Liver (tissue), 9 donors: ENCODE results near the gene BCKDHB. TPM values are rescaled to one million over a fixed set of nuclear protein-coding genes. Genes with fewer than 3 reads are reported as not detected.

Experiments used
- DNase-seq: peaks from one replicate; pipeline ENCODE4 v3.0.0-alpha.2; 2017; ENCODE audit warnings: low spot score
- H3K27ac ChIP-seq, 2 donors: one replicate each; pipeline ENCODE4 v1.7.0; 2013; ENCODE audit warnings: inconsistent platforms in 2 of 2, low read length in 2 of 2, control low read depth in 1 of 2, low read depth in 1 of 2, mild to moderate bottlenecking in 1 of 2
- H3K27me3 ChIP-seq, 4 donors: one replicate each; pipeline versions ENCODE4 v1.6.1 to v1.7.0; 2013; ENCODE audit warnings: low read length in 3 of 4, inconsistent platforms in 1 of 4, mild to moderate bottlenecking in 1 of 4, moderate library complexity in 1 of 4; ENCODE audit not compliant: control insufficient read depth in 4 of 4, insufficient read depth in 4 of 4
- H3K36me3 ChIP-seq, 4 donors: one replicate each; pipeline versions ENCODE4 v1.6.1 to v1.7.0; 2013; ENCODE audit warnings: low read length in 3 of 4, mild to moderate bottlenecking in 3 of 4, low read depth in 1 of 4, moderate library complexity in 1 of 4; ENCODE audit not compliant: control insufficient read depth in 4 of 4, insufficient read depth in 3 of 4
- H3K4me1 ChIP-seq, 4 donors: one replicate each; pipeline versions ENCODE4 v1.6.1 to v1.7.0; 2013; ENCODE audit warnings: low read length in 3 of 4, mild to moderate bottlenecking in 3 of 4, moderate library complexity in 1 of 4; ENCODE audit not compliant: control insufficient read depth in 4 of 4, insufficient read depth in 4 of 4
- H3K4me3 ChIP-seq, 3 donors: one replicate each; pipeline versions ENCODE4 v1.6.1 to v1.7.0; 2013; ENCODE audit warnings: low read length in 3 of 3, control low read depth in 1 of 3, low read depth in 1 of 3, mild to moderate bottlenecking in 1 of 3
- H3K9ac ChIP-seq, 2 donors: one replicate each; pipeline ENCODE4 v1.7.0; 2013; ENCODE audit warnings: low read length in 2 of 2, mild to moderate bottlenecking in 2 of 2, moderate library complexity in 2 of 2, control low read depth in 1 of 2, low read depth in 1 of 2
- H3K9me3 ChIP-seq, 4 donors: one replicate each; pipeline versions ENCODE4 v1.6.1 to v1.7.0; 2013; ENCODE audit warnings: low read length in 3 of 4; ENCODE audit not compliant: control insufficient read depth in 4 of 4
- ATF3 ChIP-seq: IDR thresholded peaks from 2 replicates; pipeline ENCODE4 v1.6.1; 2016; ENCODE audit warnings: antibody characterized with exemption
- EGR1 ChIP-seq, 2 donors: IDR thresholded peaks; 2 replicates each; pipeline ENCODE4 v1.6.1; 2016 to 2018; ENCODE audit warnings: antibody characterized with exemption in 2 of 2, low read depth in 2 of 2
- FOXA2 ChIP-seq: IDR thresholded peaks from 2 replicates; pipeline ENCODE4 v1.6.1; 2016; ENCODE audit warnings: antibody characterized with exemption
- GABPA ChIP-seq, 2 donors: IDR thresholded peaks in 1 of 2; conservative IDR thresholded peaks in 1 of 2; 2 replicates each; pipeline ENCODE4 v1.6.1; 2016; ENCODE audit warnings: antibody characterized with exemption in 2 of 2, mild to moderate bottlenecking in 1 of 2, moderate library complexity in 1 of 2
- HNF4A ChIP-seq, 2 donors: conservative IDR thresholded peaks; 2 replicates each; pipeline ENCODE4 v1.6.1; 2016; ENCODE audit warnings: antibody characterized with exemption in 2 of 2, mild to moderate bottlenecking in 2 of 2
- HNF4G ChIP-seq: IDR thresholded peaks from 2 replicates; pipeline ENCODE4 v1.6.1; 2016; ENCODE audit warnings: antibody characterized with exemption
- MAX ChIP-seq: IDR thresholded peaks from 2 replicates; pipeline ENCODE4 v1.6.1; 2016; ENCODE audit warnings: antibody characterized with exemption
- NR2F2 ChIP-seq: IDR thresholded peaks from 2 replicates; pipeline ENCODE4 v1.6.1; 2016; ENCODE audit warnings: antibody characterized with exemption
- RAD21 ChIP-seq, 2 donors: IDR thresholded peaks; 2 replicates each; pipeline ENCODE4 v1.6.1; 2016; ENCODE audit warnings: antibody characterized with exemption in 2 of 2, mild to moderate bottlenecking in 2 of 2
- REST ChIP-seq: IDR thresholded peaks from 2 replicates; pipeline ENCODE4 v1.6.1; 2016; ENCODE audit warnings: antibody characterized with exemption, mild to moderate bottlenecking
- RXRA ChIP-seq, 2 donors: IDR thresholded peaks; 2 replicates each; pipeline ENCODE4 v1.6.1; 2017 to 2018; ENCODE audit warnings: antibody characterized with exemption in 2 of 2, mild to moderate bottlenecking in 1 of 2
- SP1 ChIP-seq: IDR thresholded peaks from 2 replicates; pipeline ENCODE4 v1.6.1; 2018; ENCODE audit warnings: antibody characterized with exemption, mild to moderate bottlenecking
- YY1 ChIP-seq: IDR thresholded peaks from 2 replicates; pipeline ENCODE4 v1.6.1; 2016; ENCODE audit warnings: antibody characterized with exemption, mild to moderate bottlenecking
- WGBS: extraction: QIAGEN DNeasy Blood & Tissue Kit; methylation state at CpG from one replicate; pipeline ENCODE4 v1.1.7; 2013; 5-methylcytosine and 5-hydroxymethylcytosine counted together
- polyA plus RNA-seq, 2 donors: library from polyadenylated mRNA; stranded (reverse) in 1 of 2; unstranded in 1 of 2; fragments of 200-250 nt in 1 of 2; fragments of >200 nt in 1 of 2; fragmentation: Nextera tagmentation in 1 of 2; extraction: Ambion mirVana in 1 of 2; gene quantifications; one replicate each; pipeline versions ENCODE4 v1.2.1 to v1.2.3, GENCODE V29; 2013 to 2015
- total RNA-seq, 2 donors: library from RNA; depleted of rRNA; stranded (reverse); fragments of >200 nt; gene quantifications; one replicate each; pipeline ENCODE4 v1.2.3, GENCODE V29; 2014
- donor health status: healthy.
- donor health status: healthy.
- donor health status: healthy.
- donor health status: healthy.
- donor health status: healthy.

The BCKDHB gene
- total and polyA plus RNA-seq, 4 donors: 13.0 to 74.8 (median 31.6) TPM

- peaks cover 3 to 7% (median 4%) of the 10 kb centered on the region in 4 donors for H3K36me3 ChIP-seq
- no peaks in the 10 kb centered on the region for H3K9me3 ChIP-seq
- H3K4me3 ChIP-seq: no peak overlapping the region
- H3K4me1 ChIP-seq: no peaks in the 10 kb centered on the region
- H3K9ac ChIP-seq: no peak overlapping the region
- no peaks in the 10 kb centered on the region for H3K27me3 ChIP-seq
- TF ChIP-seq YY1 (no peak), FOXA2 (no peak), HNF4A (conservative IDR thresholded peaks at IDR 0.05) (no peak), ATF3 (no peak)
- DNase-seq: no peak
- H3K27ac ChIP-seq: no peak overlapping the region
Measured at GRCh38 chr6:80206758-80207157, 100.3 kb downstream of the BCKDHB start.

GRCh38 chr6:80209430-80209829, 103.0 kb downstream of the BCKDHB start:
- H3K27me3 ChIP-seq: no peaks in the 10 kb centered on the region
- peaks cover under 1 to 5% (median 4%) of the 10 kb centered on the region in 4 donors for H3K36me3 ChIP-seq
- no peaks in the 10 kb centered on the region for H3K4me1 ChIP-seq
- H3K4me3 ChIP-seq: no peak overlapping the region
- no peak for DNase-seq
- no peaks in the 10 kb centered on the region for H3K9me3 ChIP-seq
- H3K27ac ChIP-seq: no peak overlapping the region
- no peak overlapping the region for H3K9ac ChIP-seq
- TF ChIP-seq RAD21 (IDR thresholded peaks at IDR 0.05): no peak
- TF ChIP-seq HNF4G: no peak
- TF ChIP-seq REST: no peak
- no peak for TF ChIP-seq NR2F2
- TF ChIP-seq RXRA (IDR thresholded peaks at IDR 0.05): no peak
- TF ChIP-seq GABPA (IDR thresholded peaks at IDR 0.05 in 1 of 2, conservative IDR thresholded peaks at IDR 0.05 in 1 of 2): no peak
- no peak for TF ChIP-seq ATF3
- 91% methylated on average over 1 of the region's 1 CpG for WGBS

GRCh38 chr6:80210618-80211017, 104.1 kb downstream of the BCKDHB start:
- 80% methylated on average over 3 of the region's 3 CpGs for WGBS
- H3K27ac ChIP-seq: no peak overlapping the region

More at GRCh38 chr6:80210618-80211017, 104.1 kb downstream of the BCKDHB start:
- DNase-seq: no peak
- H3K4me3 ChIP-seq: no peak overlapping the region
- H3K9ac ChIP-seq: no peak overlapping the region
- no peaks in the 10 kb centered on the region for H3K9me3 ChIP-seq
- TF ChIP-seq EGR1 (IDR thresholded peaks at IDR 0.05; ENCODE audit: low read depth in 2 of 2) (no peak), SP1 (no peak), MAX (no peak), RAD21 (IDR thresholded peaks at IDR 0.05) (no peak), REST (no peak), GABPA (IDR thresholded peaks at IDR 0.05 in 1 of 2, conservative IDR thresholded peaks at IDR 0.05 in 1 of 2) (no peak), YY1 (no peak)
- no peaks in the 10 kb centered on the region for H3K36me3 ChIP-seq
- no peaks in the 10 kb centered on the region for H3K4me1 ChIP-seq
- no peaks in the 10 kb centered on the region for H3K27me3 ChIP-seq
